ENCODE measurements around the gene BRIX1.
A peak's percentile ranks its signal among the peaks of the same experiment; 100 is the strongest.

Gene BRIX1

GRCh38 chr5:34915139-34915855 is at the start of gene BRIX1, which contains the start of gene RAD1:
BRIX1 (plus strand) TSS chr5:34915711; CDS start chr5:34915739, 28 bp downstream.
RAD1 (minus strand) TSS chr5:34915504; CDS start chr5:34914892, 612 bp downstream.
- peak; percentile 99 for DNase-seq

GRCh38 chr5:34866989-34867471 is 48.5 kb upstream of the BRIX1 start:
- DNase-seq: peak; percentile 83

GRCh38 chr5:34867660-34868059 is 47.9 kb upstream of the BRIX1 start:
- DNase-seq: no peak

GRCh38 chr5:34868791-34869190 is 46.7 kb upstream of the BRIX1 start:
- DNase-seq: no peak

- DNase-seq: no peak
Measured at GRCh38 chr5:34869256-34869655, 46.3 kb upstream of the BRIX1 start.

- no peak for DNase-seq
Measured at GRCh38 chr5:34870382-34870781, 45.1 kb upstream of the BRIX1 start.

GRCh38 chr5:34876275-34876674 is 39.2 kb upstream of the BRIX1 start:
- DNase-seq: no peak

DNA sequence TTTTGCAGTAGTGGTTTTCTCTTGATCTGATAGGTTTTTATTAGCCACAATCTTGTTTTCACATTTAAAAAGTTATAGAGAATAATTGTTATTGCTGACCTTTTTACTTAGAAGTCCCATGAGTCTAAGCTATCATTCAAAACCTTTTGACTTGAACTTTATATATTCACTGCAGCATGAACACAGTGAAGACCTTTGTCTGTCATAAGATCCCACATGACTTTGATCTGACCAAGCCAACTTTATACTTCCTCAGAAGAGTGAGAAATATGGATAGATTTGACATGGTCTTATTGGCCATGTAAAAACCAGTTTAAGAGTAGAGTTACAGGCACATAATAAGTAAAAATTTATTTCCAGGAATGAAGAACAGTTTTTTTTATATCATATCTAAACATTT is 34.3 kb upstream of the BRIX1 start:
- DNase-seq: no peak

GRCh38 chr5:34886392-34887119 is 29.0 kb upstream of the BRIX1 start:
- DNase-seq: no peak

- no peak for DNase-seq
Measured at GRCh38 chr5:34889394-34889793, 26.1 kb upstream of the BRIX1 start.

DNA sequence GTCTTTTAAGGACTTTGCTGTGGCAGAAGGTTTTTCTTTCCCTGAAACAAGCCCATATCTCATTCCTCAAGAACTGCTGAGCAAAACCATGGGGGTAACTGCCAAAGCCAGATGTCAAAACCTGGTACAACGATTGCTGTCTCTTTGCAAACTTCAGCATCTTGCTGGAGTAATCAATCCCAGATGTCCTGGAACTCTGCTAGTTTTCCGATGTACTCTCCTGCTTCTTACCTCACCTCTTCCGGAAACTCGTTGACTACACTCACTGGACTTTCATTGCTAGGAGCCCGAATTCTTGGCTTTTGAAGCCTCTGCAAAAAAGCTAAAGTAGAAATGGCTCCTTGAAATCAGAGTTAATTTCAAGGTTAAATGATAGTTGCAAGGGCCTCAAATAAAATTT is 23.5 kb upstream of the BRIX1 start:
- DNase-seq: no peak

DNA sequence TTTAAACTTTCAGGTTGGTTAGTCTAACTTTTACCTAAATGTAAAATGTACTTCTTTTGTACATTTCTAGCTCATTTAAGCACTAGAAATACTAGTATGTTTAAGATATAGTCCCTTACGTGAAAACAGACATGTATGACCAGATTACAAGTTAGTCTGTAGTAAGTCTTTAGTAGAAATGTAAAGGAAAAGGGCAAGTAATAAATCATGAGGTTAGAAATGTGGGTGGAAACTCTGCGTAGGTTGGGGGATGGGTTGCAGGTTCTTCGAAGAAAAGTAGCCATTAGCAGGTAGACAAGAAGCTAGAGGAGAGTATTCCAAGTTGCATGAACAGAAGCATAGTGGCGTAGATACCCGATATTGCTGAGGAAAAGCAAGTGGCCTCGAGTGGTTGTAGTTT is 23.1 kb upstream of the BRIX1 start:
- DNase-seq: no peak

DNA sequence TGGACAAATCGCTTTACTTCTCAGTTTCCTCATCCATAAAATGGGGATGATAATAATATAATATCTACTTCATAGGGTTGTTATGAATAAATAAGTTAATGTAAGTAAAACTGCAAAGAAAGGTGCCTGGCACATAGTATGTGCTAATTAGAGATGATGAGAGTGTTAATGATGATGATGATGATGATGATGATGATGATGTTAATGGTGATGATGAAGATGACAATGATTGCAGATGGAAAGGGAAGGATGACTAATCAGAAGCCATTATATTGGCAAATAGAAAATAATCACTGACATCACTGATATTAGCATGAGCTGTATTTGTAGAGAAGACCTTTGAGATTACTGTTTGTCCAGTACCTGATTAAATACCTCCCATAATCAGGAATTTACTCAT is 20.8 kb upstream of the BRIX1 start:
- DNase-seq: no peak

GRCh38 chr5:34895641-34896419 is 19.7 kb upstream of the BRIX1 start:
- DNase-seq: no peak

- no peak for DNase-seq
Measured at GRCh38 chr5:34897646-34898045, 17.9 kb upstream of the BRIX1 start.

- peak; percentile 77 for DNase-seq
Measured at GRCh38 chr5:34898258-34898895, 17.1 kb upstream of the BRIX1 start.

DNA sequence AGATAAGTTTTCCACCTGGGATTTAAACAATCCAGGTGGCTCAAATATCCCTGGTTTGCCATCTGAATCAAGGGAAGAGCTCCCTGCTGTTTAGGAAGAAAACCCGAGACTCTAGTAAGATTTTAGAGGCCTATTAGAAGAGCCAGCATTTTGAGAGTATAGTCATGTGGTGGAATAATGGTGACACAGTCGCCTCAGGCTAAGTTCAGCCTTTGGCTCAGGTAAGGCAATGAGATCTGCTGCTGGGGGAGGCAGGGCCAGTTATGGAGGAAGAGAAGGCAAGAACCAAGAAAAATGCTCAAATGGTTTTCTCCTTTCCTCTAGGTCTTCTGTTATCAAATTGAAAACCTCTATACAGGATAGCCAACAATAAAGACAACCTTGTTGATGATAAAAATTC is 16.4 kb upstream of the BRIX1 start:
- DNase-seq: peak; percentile 70

GRCh38 chr5:34900652-34901051 is 14.9 kb upstream of the BRIX1 start:
- no peak for DNase-seq

DNA sequence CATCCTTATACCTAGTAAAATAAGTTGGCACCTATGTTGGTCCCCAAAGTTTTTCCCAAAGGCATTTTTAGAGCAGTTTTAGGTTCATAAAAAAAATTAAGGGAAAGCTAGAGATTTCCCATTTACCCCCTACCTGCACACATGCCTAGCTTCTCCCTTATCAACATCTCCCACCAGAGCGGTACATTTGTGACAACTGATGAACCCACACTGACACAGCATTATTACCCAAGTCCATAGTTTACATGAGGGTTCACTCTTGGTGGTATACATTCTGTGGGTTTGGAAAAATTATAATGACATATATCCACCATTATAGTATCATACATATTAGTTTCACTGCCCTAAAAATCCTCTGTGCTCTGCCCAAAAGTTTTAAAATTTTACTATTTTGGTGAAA is 12.3 kb upstream of the BRIX1 start:
- DNase-seq: no peak

- no peak for DNase-seq
Measured at GRCh38 chr5:34905564-34905963, 9.9 kb upstream of the BRIX1 start.

GRCh38 chr5:34913072-34913471 is 2.4 kb upstream of the BRIX1 start:
- no peak for DNase-seq

GRCh38 chr5:34914671-34915138 is 806 bp upstream of the BRIX1 start:
- DNase-seq: peak; percentile 61

DNA sequence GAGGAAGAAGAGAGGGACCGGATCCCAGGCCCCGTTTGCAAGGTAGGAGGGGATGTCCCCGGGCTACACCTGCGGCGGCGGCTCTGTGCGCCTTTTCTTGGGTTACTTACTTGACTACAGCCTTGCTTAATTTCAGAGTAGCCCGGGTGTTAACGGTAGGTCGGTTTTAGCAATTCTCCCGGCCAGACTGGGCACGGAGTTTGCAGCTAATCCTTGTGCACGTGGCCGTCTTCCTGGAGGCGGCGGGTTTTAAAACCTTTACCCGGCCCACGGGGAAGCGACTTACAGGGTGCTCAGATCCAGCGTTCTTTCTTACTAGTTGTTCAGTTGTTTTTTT is 313 bp downstream of the BRIX1 start:
- DNase-seq: no peak
